Measurements from ENCODE around the gene PPP2R5B. TPM values are rescaled to one million over a fixed set of nuclear protein-coding genes. Genes with fewer than 3 reads are reported as not detected.

The PPP2R5B gene
- total and polyA plus RNA-seq, 5 donors = 21.7 to 28.9 (median 25.1) TPM

GRCh38 chr11:64909653-64910343 is 14.7 kb upstream of the PPP2R5B start:
- Histone ChIP-seq H3K9me3 (ENCODE audit: control insufficient read depth, low read length) (no peaks in the 10 kb centered on the region), H3K27ac (ENCODE audit: low read length) (no peak overlapping the region), H3K4me1 (ENCODE audit: control insufficient read depth, insufficient read depth, low read length) (no peaks in the 10 kb centered on the region), H3K4me3 (ENCODE audit: low read length) (no peak overlapping the region), H3K27me3 (ENCODE audit: control insufficient read depth, insufficient read depth) (no peaks in the 10 kb centered on the region)
- 91% methylated on average over 39 of the region's 39 CpGs for WGBS
- DNase-seq (peak in 1 of 3 donors; percentile 65), ATAC-seq (no peak)
- intact Hi-C loops (cut with DNase I) = no loop called here

GRCh38 chr11:64910451-64911093 is 13.9 kb upstream of the PPP2R5B start:
- Histone ChIP-seq H3K9me3 (ENCODE audit: control insufficient read depth, low read length) (no peaks in the 10 kb centered on the region), H3K27me3 (ENCODE audit: control insufficient read depth, insufficient read depth) (no peaks in the 10 kb centered on the region), H3K4me1 (ENCODE audit: control insufficient read depth, insufficient read depth, low read length) (no peaks in the 10 kb centered on the region), H3K4me3 (ENCODE audit: low read length) (no peak overlapping the region), H3K27ac (ENCODE audit: low read length) (no peak overlapping the region)
- ATAC-seq (no peak), DNase-seq (no peak)
- intact Hi-C loops (cut with DNase I) = no loop called here
- WGBS = 94% methylated on average over 27 of the region's 27 CpGs

GRCh38 chr11:64911142-64911541 is 13.3 kb upstream of the PPP2R5B start:
- H3K27ac ChIP-seq (ENCODE audit: low read length) = no peak overlapping the region
- no peak for ATAC-seq

DNA sequence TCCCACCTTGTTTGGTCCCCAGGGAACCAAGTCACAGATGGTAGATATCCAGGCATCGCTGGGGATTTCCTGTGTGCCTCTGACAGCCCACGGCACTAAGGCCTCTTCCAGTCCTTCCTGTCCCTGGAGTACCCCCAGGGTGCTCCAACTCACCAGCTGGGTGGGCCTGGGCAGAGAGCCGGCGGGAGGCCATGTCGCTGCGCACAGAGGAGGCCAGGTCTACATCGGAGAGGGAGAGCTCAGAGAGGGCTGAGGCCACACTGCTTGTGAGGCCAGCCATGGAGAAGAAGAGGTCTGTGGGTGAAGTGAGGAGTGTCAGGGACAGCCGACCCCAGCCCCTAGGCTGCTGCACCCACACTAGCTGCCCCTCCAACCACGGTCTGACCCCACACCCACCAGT is 12.8 kb upstream of the PPP2R5B start:
- no peaks in the 10 kb centered on the region for H3K9me3 ChIP-seq (ENCODE audit: control insufficient read depth, low read length)
- WGBS = 88% methylated on average over 9 of the region's 9 CpGs
- H3K4me3 ChIP-seq (ENCODE audit: low read length) = no peak overlapping the region
- H3K27ac ChIP-seq (ENCODE audit: low read length) = no peak overlapping the region
- ATAC-seq (no peak), DNase-seq (no peak)
- no peaks in the 10 kb centered on the region for H3K27me3 ChIP-seq (ENCODE audit: control insufficient read depth, insufficient read depth)
- intact Hi-C loops (cut with DNase I) = no loop called here
- H3K4me1 ChIP-seq (ENCODE audit: control insufficient read depth, insufficient read depth, low read length) = no peaks in the 10 kb centered on the region

More at GRCh38 chr11:64911142-64911541, 13.3 kb upstream of the PPP2R5B start:
- Histone ChIP-seq H3K9me3 (ENCODE audit: control insufficient read depth, low read length) (no peaks in the 10 kb centered on the region), H3K4me3 (ENCODE audit: low read length) (no peak overlapping the region), H3K27me3 (ENCODE audit: control insufficient read depth, insufficient read depth) (no peaks in the 10 kb centered on the region), H3K4me1 (ENCODE audit: control insufficient read depth, insufficient read depth, low read length) (no peaks in the 10 kb centered on the region)
- no peak for DNase-seq
- WGBS = 82% methylated on average over 7 of the region's 7 CpGs
- intact Hi-C loops (cut with DNase I) = no loop called here

GRCh38 chr11:64913171-64913727 is 11.2 kb upstream of the PPP2R5B start:
- Histone ChIP-seq H3K27me3 (ENCODE audit: control insufficient read depth, insufficient read depth) (no peaks in the 10 kb centered on the region), H3K27ac (ENCODE audit: low read length) (no peak overlapping the region), H3K4me1 (ENCODE audit: control insufficient read depth, insufficient read depth, low read length) (no peaks in the 10 kb centered on the region), H3K9me3 (ENCODE audit: control insufficient read depth, low read length) (no peaks in the 10 kb centered on the region), H3K4me3 (ENCODE audit: low read length) (no peak overlapping the region)
- intact Hi-C loops (cut with DNase I) = no loop called here
- WGBS = 93% methylated on average over 18 of the region's 18 CpGs
- peak in 2 of 3 donors; percentile 40 to 57 for DNase-seq
- ATAC-seq = no peak

GRCh38 chr11:64914123-64914522 is 10.4 kb upstream of the PPP2R5B start:
- H3K4me1 ChIP-seq (ENCODE audit: control insufficient read depth, insufficient read depth, low read length) = no peaks in the 10 kb centered on the region
- DNase-seq (peak in 2 of 3 donors; percentile 47 to 61), ATAC-seq (no peak)
- H3K27ac ChIP-seq (ENCODE audit: low read length) = no peak overlapping the region
- no peaks in the 10 kb centered on the region for H3K27me3 ChIP-seq (ENCODE audit: control insufficient read depth, insufficient read depth)
- H3K9me3 ChIP-seq (ENCODE audit: control insufficient read depth, low read length) = no peaks in the 10 kb centered on the region
- no peak overlapping the region for H3K4me3 ChIP-seq (ENCODE audit: low read length)
- intact Hi-C loops (cut with DNase I) = no loop called here
- WGBS = 96% methylated on average over 17 of the region's 17 CpGs

DNA sequence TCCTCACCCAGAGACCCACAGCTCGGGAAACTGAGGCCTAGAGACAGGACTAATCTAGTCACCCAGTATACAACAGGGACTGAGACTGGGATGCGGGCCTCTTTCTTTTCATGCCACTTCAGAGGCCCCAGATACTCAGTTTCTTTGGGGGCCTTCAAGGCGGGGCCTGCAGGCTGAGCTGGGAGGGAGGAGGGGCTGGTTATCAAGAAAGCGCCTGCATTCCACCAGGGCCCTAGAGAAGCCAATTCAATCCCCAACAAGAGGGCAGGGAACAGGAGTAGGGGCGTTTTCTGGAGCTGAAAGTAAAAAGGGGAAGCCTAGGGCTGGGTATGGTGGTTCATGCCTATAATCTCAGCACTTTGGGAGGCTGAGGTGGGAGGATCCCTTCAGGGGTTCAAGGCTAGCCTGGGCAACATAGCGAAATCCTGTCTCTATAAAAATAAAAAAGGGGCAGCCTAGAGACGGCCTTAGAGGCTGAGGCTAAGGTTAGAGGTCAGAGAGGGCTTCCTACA is 9.1 kb upstream of the PPP2R5B start:
- DNase-seq (peak in 2 of 3 donors; percentile 8 to 16), ATAC-seq (no peak)
- WGBS = 67% methylated on average over 7 of the region's 7 CpGs
- intact Hi-C loops (cut with DNase I) = no loop called here
- no peaks in the 10 kb centered on the region for H3K27me3 ChIP-seq (ENCODE audit: control insufficient read depth, insufficient read depth)
- no peak overlapping the region for H3K27ac ChIP-seq (ENCODE audit: low read length)
- H3K4me3 ChIP-seq (ENCODE audit: low read length) = no peak overlapping the region
- H3K4me1 ChIP-seq (ENCODE audit: control insufficient read depth, insufficient read depth, low read length) = no peaks in the 10 kb centered on the region
- H3K9me3 ChIP-seq (ENCODE audit: control insufficient read depth, low read length) = no peaks in the 10 kb centered on the region

DNA sequence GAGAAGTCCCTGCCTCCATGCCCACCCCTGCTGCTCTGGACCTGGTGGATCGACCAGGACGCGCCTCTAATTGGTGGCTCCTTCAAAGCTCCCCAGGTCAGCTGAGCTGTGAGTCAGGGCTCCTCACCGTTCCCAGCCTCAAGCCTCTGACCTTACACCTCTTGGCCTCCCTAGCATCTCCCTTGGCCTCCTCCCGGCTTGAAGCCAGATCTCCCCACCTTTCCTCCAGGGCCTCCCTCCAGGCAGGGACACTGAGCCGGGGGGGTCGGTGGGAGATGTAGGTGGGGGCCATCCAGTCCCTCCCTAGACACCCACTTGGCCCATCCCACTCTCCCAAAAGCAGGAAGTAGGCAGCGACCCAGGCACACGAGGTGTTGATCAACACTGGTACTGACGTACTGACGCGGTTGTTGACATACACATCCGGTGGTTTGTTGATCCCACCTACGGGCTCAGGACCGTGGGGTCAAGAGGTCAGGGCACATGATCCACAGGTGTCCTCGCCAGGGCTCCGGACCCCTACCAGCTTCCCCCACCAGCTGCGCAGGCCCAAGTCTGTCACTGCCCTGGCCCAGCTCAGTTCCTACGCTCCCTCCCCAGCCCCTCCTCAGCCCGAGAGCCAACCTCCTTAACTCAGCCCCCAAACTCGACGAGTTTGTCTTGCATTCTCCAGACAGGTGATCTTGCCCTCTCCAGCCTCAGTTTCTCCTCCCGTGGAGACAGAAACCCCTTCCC is 8.3 kb upstream of the PPP2R5B start:
- Histone ChIP-seq H3K4me3 (ENCODE audit: low read length) (peak overlapping the region; percentile 89), H3K27me3 (ENCODE audit: control insufficient read depth, insufficient read depth) (no peaks in the 10 kb centered on the region), H3K9me3 (ENCODE audit: control insufficient read depth, low read length) (no peaks in the 10 kb centered on the region), H3K27ac (ENCODE audit: low read length) (no peak overlapping the region), H3K4me1 (ENCODE audit: control insufficient read depth, insufficient read depth, low read length) (no peaks in the 10 kb centered on the region)
- ATAC-seq (peak in 1 of 2 donors; percentile 17), DNase-seq (peak; percentile 46 to 72 (median 67))
- 6% methylated on average over 23 of the region's 23 CpGs for WGBS
- intact Hi-C loops (cut with DNase I) = no loop called here

DNA sequence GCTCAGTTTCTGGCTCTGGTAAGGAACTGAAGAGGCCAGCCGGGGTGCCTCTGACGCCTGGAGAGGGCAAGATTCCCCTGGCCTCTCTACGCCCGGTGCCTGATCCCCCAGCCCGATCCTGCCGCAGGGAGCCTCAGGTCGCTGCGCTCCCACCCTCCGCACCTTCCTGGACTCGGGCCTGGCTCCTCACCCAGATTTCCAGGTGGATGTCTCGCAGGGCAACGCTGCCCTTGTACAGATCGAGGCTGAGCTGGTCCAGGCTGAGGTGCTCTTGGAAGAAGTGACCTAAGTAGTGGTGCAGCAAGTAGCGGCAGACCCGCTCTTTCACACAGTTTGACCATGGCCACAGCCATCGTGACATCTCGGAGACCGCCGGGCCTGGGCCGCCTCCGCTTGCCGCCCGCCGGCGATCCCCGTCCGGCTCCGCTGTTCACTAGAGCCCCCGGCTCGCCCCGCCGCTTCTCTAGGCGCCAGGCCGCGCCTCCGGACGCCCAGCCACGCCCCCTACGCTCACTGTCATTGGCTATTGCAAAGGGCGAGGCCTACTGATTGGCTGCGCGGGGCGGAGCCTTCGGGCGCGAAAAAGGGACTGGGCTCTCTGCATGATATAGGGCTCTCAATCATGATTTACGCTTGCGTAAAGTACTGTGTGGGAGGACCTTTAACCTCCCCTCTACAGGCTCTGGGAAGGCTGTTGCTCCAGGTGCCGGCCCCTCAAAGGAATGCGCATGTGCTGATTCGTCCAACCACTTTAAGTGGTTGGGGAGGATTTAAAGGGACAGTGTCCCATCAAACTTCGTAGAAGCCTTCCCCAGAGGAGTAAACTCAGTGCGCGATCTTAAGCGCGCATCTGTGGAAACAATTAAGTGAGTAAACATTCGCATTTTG is 7.5 kb upstream of the PPP2R5B start, which contains the start of gene ATG2A:
ATG2A (minus strand) TSS at position 435 of the 888 bp plus-strand sequence; CDS start at position 361, 74 bp downstream.
- intact Hi-C loops (cut with DNase I) = no loop called here
- Histone ChIP-seq H3K27me3 (ENCODE audit: control insufficient read depth, insufficient read depth) (no peaks in the 10 kb centered on the region), H3K9me3 (ENCODE audit: control insufficient read depth, low read length) (no peaks in the 10 kb centered on the region), H3K27ac (ENCODE audit: low read length) (peak within 1 kb of the TSS; percentile 73), H3K4me3 (ENCODE audit: low read length) (peak within 1 kb of the TSS; percentile 89), H3K4me1 (ENCODE audit: control insufficient read depth, insufficient read depth, low read length) (no peaks in the 10 kb centered on the region)
- ATAC-seq = peak; percentile 97 to 98
- WGBS = under 1% methylated on average over 57 of the region's 57 CpGs
- DNase-seq = peak; percentile 99 to 100 (median 100)

DNA sequence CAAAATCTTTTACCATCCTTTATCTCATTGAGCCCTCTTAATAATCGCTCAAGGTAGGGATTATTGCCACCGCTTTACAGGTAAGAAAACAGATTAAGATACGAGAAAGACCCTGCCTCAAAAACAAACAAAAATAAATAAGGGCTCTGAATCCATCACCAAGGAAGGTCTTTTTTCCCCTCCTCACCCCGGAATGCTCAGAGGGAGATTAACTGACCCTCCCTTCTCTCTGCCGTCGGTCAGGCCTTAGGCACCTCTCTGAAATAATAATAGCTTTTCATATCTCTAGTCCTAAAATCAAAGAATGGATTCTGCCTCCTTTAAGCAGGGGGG is 6.9 kb upstream of the PPP2R5B start:
- WGBS = 5% methylated on average over 6 of the region's 6 CpGs

More for the DNA sequence above, 6.9 kb upstream of the PPP2R5B start:
- no peaks in the 10 kb centered on the region for H3K9me3 ChIP-seq (ENCODE audit: control insufficient read depth, low read length)
- H3K4me3 ChIP-seq (ENCODE audit: low read length) = peak overlapping the region; percentile 89
- intact Hi-C loops (cut with DNase I) = no loop called here
- ATAC-seq (no peak), DNase-seq (no peak)
- no peaks in the 10 kb centered on the region for H3K27me3 ChIP-seq (ENCODE audit: control insufficient read depth, insufficient read depth)
- H3K27ac ChIP-seq (ENCODE audit: low read length) = peak overlapping the region; percentile 63
- H3K4me1 ChIP-seq (ENCODE audit: control insufficient read depth, insufficient read depth, low read length) = no peaks in the 10 kb centered on the region

Measured in right cardiac atrium (tissue), 5 donors.